ENCODE results near the gene JPH4. TPM values are rescaled to one million over a fixed set of nuclear protein-coding genes. Genes with fewer than 3 reads are reported as not detected.

JPH4 gene
- total RNA-seq, 1 donor from 2014 or later = 0.20 TPM

DNA sequence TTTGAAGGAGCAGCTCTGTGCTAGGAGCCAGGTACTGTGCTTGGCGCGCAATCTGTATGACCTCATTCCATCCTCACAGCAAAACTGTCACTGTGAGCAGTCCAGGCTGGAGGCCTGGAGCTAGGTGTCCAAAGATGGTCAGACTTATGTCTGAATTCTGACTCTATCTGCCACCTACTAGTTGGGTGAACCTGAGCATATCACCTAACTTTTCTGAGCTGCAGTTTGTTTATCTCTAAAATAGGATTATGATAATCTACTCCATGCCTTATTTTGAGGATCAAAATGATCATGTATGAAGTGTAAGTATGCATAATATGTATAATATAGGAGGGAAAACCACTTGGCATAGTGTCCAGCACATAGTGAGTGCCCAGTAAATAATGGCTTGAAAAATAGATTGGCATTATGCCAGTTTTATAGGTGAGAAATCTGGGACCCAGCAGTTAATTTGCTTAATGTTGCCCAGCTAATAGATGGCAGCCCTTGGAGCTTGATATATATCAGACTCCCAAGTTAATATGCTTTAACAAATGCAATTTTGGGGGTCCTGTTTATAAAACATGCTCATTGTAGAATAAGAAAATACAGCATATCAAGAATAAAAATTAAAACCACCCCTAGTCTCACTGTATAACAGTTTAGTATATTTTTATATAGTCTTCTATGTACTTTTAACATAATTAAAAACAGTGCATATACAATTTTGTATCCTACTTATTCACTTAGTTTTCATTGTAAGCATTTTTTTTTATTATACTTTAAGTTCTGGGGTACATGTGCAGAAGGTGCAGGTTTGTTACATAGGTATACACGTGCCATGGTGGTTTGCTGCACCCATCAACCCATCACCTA is 4.5 kb upstream of the JPH4 start:
- TF ChIP-seq, protein P1, sequence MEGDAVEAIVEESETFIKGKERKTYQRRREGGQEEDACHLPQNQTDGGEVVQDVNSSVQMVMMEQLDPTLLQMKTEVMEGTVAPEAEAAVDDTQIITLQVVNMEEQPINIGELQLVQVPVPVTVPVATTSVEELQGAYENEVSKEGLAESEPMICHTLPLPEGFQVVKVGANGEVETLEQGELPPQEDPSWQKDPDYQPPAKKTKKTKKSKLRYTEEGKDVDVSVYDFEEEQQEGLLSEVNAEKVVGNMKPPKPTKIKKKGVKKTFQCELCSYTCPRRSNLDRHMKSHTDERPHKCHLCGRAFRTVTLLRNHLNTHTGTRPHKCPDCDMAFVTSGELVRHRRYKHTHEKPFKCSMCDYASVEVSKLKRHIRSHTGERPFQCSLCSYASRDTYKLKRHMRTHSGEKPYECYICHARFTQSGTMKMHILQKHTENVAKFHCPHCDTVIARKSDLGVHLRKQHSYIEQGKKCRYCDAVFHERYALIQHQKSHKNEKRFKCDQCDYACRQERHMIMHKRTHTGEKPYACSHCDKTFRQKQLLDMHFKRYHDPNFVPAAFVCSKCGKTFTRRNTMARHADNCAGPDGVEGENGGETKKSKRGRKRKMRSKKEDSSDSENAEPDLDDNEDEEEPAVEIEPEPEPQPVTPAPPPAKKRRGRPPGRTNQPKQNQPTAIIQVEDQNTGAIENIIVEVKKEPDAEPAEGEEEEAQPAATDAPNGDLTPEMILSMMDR (IDR thresholded peaks at IDR 0.05) = no peak
- Mint-ChIP-seq H3K27me3 (ENCODE audit: low read depth) (peaks cover 47% of the 10 kb centered on the region), H3K9me3 (ENCODE audit: low read depth) (no peaks in the 10 kb centered on the region), H3K4me3 (ENCODE audit: unreplicated experiment) (no peak overlapping the region), H3K27ac (ENCODE audit: unreplicated experiment) (no peak overlapping the region), H3K4me1 (ENCODE audit: low read depth) (peaks cover 8% of the 10 kb centered on the region), H3K36me3 (ENCODE audit: low read depth) (no peaks in the 10 kb centered on the region)
- DNase-seq (ENCODE audit: low spot score) = no peak

DNA sequence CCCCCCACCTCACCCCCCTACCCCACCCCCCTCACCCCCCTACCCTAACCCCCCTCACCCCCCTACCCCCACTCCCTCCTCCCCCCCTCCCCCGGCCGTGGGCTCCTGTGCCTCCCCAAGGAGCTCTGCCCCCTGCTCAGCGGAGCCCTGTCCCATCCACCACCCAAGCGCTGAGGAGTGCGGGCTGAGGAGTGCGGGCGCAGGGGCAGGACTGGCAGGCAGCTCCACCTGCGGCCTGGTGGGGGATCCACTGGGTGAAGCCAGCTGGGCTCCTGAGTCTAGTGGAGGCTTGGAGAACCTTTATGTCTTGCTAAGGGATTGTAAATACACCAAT is 2.3 kb upstream of the JPH4 start:
- TF ChIP-seq, protein P1 (IDR thresholded peaks at IDR 0.05) = no peak
- Mint-ChIP-seq H3K27ac (ENCODE audit: unreplicated experiment) (no peak overlapping the region), H3K4me1 (ENCODE audit: low read depth) (peaks cover 14% of the 10 kb centered on the region)

DNA sequence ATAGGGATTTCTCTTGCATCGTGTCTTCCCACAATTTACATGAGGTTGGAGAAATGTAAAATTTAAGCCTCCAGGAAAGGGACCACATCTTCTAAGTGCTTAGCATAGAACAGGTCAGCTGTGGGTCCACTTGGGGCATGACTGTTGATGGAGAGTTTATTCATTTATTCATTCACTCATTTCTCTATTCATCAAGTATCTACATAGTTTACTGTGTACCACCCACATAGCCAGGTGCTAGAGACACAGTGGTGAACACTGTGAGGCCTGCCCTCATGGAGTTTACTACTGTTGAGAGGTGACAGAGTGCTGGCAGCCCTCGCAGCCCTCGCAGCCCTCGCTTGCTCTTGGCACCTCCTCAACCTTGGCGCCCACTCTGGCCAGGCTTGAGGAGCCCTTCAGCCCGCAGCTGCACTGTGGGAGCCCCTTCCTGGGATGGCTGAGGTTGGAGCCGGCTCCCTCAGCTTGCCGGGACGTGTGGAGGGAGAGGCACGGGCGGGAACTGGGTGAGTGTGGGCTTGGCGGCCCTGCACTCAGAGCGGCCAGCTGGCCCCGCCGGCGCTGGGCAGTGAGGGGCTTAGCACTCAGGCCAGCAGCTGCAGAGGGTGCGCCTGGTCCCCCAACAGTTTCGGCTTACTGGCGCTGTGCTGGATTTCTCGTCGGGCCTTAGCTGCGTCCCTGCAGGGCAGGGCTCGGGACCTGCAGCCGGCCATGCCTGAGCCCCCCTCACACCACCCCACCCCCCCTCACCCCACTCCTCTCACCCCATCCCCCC is 1.7 kb upstream of the JPH4 start:
- no peak overlapping the region for H3K4me3 Mint-ChIP-seq (ENCODE audit: unreplicated experiment)
- no peaks in the 10 kb centered on the region for H3K36me3 Mint-ChIP-seq (ENCODE audit: low read depth)
- no peak overlapping the region for H3K27ac Mint-ChIP-seq (ENCODE audit: unreplicated experiment)
- H3K27me3 Mint-ChIP-seq (ENCODE audit: low read depth) = peaks cover 46% of the 10 kb centered on the region
- TF ChIP-seq, protein P1 (IDR thresholded peaks at IDR 0.05) = no peak
- H3K9me3 Mint-ChIP-seq (ENCODE audit: low read depth) = no peaks in the 10 kb centered on the region
- DNase-seq (ENCODE audit: low spot score) = no peak
- H3K4me1 Mint-ChIP-seq (ENCODE audit: low read depth) = peaks cover 14% of the 10 kb centered on the region

More for the DNA sequence above, 2.3 kb upstream of the JPH4 start:
- Mint-ChIP-seq H3K4me3 (ENCODE audit: unreplicated experiment) (no peak overlapping the region), H3K27me3 (ENCODE audit: low read depth) (peaks cover 47% of the 10 kb centered on the region), H3K9me3 (ENCODE audit: low read depth) (no peaks in the 10 kb centered on the region), H3K36me3 (ENCODE audit: low read depth) (no peaks in the 10 kb centered on the region)
- DNase-seq (ENCODE audit: low spot score) = no peak

DNA sequence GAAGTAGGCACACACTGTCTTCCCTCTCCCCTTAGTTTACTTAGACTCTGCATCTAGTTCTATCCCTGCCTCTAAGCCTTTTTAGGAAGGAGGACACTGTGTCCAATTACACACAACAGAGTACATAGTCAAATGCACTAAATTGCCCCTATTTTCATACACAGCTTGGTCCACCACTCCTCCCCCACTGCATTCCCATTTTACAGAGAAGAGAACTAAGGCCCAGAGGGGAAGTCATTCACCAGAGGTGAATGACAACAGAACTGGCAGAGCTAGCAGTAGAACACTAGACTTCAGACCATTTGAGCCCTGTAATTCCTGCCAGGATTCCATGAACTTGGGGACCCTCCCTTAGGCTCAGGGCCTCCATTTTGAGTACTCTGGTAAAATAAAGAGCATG is 1.1 kb upstream of the JPH4 start:
- Mint-ChIP-seq H3K36me3 (ENCODE audit: low read depth) (no peaks in the 10 kb centered on the region), H3K9me3 (ENCODE audit: low read depth) (no peaks in the 10 kb centered on the region), H3K4me3 (ENCODE audit: unreplicated experiment) (no peak overlapping the region), H3K4me1 (ENCODE audit: low read depth) (peaks cover 14% of the 10 kb centered on the region), H3K27ac (ENCODE audit: unreplicated experiment) (no peak overlapping the region), H3K27me3 (ENCODE audit: low read depth) (peaks cover 52% of the 10 kb centered on the region)
- DNase-seq (ENCODE audit: low spot score) = no peak
- TF ChIP-seq, protein P1 (IDR thresholded peaks at IDR 0.05) = no peak

DNA sequence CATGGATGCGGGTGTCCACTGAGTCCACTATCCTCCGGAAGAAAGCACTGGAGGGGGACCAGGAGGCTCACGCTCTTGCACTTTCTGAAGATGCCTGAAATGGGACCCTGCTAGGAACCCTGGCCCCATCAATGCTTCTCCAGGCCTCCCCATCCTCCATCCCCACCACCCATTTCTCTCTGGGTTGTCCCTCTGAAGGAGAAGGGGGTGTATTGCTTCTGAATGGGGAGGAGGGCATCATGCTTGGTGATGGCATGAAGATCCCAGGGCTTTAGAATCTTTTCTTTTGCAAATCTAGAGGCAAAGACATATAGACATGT is 681 bp upstream of the JPH4 start:
- Mint-ChIP-seq H3K9me3 (ENCODE audit: low read depth) (no peaks in the 10 kb centered on the region), H3K27ac (ENCODE audit: unreplicated experiment) (no peak overlapping the region)
- TF ChIP-seq, protein P1 (IDR thresholded peaks at IDR 0.05) = no peak

More for the DNA sequence above, 681 bp upstream of the JPH4 start:
- DNase-seq (ENCODE audit: low spot score) = no peak
- Mint-ChIP-seq H3K27me3 (ENCODE audit: low read depth) (peaks cover 54% of the 10 kb centered on the region), H3K4me3 (ENCODE audit: unreplicated experiment) (no peak overlapping the region), H3K36me3 (ENCODE audit: low read depth) (no peaks in the 10 kb centered on the region), H3K4me1 (ENCODE audit: low read depth) (peaks cover 14% of the 10 kb centered on the region)
